Activated CD4-positive, alpha-beta T cell treated with anti-CD3 and anti-CD28 coated beads for 1 hour (primary cell): Measurements from ENCODE around the gene SCN10A.

Experiments used
- DNase-seq: peaks from one replicate; pipeline ENCODE4 v3.0.0-alpha.2; 2020

SCN10A gene

DNA sequence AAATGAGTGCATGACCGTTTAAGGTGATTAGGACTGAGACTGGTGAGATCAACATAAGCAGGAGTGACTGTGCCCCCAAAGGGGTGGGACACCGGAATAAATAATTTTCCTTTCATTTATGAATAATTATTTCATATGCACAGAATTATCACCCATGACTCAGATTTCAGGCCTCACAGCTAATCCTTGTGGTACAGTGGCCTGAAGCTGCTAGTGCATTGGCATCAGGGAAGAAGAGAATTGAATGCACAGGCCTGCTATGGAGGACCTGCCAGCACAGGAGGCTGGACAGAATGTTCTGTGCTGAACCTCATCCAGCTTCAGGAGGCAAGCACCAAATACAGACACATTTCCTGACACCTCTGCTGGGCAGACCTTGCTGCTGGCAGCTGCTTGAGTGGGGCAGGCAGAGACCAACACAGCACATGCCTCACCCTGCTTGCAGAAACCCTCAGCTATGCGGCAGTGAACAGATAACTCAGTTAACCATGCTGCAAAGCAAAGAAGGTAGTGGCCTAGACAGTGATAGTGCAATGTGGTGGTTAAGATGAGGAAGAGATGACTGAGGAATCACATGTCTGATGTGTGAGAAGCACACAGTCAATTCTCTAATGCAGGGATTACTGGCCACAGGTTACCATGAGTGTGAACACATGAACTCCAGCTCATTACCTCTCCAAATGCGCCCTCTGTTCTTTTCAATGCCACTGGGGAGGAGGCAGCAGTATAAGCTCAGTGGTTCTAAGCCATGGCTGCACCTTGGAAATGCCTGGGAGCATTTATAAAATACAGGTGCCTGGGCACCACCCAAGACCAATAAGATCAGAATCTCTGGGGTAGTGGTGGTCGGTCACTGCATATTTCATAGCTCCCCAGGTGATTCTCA lies 98.4 kb downstream of the SCN10A start:
- no peak for DNase-seq

DNA sequence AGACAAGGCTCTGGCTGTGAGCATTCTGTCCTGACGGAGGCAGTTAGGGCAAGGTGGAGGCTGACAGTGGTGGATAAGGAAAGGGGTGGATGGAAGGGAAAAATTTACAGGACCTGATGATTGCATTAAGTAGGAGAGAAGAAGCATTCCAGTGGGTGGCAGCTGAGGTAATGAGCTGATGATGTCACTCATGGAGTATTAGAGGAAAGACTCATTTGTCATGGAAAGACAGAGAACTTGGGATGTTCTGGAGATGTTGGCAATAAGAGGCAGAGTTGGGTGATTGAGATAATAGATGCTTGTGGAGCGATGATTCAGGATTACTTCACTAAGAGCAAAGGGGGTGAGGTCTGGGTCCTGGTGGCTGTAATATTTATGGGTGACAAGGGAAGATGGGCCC lies 102.9 kb downstream of the SCN10A start:
- DNase-seq: no peak

DNA sequence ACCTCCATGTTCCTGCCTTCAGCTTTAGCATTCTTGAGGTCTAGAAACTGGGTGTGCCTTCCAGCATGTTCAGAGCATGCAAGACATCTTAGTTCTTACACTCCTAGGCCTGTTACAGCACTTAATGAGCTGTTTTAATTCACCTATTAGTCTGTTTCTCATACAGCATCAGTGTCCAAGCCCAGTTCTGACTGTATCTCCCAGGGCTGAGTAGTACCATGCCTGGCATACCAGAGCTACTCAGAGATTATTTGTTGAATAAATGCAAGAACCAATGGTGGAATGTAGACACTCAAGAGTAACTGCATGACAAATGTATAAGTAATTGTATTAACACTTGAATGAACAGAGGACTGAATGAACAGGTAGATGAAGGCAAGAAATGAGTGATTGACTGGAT lies 104.7 kb downstream of the SCN10A start:
- DNase-seq: no peak

DNA sequence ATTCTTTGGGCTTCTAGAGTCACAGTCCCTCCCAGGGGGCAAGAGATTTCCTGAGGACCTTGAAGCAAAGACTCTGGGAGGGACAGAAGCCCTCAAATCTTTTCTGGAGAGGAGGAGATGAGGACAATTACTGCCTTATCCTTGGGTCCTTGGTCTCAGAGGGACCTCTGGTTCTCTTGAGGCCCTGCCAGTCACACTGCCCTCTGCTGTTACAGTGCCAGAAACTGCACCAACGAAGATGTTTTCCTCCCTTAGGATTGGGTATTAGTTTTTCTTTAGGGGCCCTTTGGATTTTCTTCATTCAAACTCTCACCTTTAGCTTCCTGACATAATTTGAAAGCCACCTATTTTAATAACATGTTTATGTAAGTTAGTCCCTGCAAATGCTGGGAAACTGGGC lies 108.3 kb downstream of the SCN10A start:
- no peak for DNase-seq

DNA sequence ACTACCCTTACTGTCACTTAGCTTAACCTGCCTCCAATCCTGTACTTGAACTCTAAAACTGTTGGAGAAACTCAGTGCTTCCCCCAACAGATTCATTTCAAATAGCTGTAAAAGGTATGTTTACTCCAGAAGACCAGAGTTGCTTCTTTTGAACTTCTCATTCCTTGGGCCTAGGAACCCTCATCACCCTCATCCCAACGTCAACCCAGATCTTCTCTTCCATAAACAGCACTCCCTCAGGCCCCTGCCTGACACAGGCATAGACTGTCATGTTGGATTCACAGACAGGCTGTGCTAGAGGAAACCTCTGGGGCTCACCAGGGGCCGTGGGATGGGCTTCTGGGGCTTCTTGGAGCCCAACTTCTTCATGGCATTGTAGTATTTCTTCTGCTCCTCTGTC lies 109.1 kb downstream of the SCN10A start:
- DNase-seq: no peak

DNA sequence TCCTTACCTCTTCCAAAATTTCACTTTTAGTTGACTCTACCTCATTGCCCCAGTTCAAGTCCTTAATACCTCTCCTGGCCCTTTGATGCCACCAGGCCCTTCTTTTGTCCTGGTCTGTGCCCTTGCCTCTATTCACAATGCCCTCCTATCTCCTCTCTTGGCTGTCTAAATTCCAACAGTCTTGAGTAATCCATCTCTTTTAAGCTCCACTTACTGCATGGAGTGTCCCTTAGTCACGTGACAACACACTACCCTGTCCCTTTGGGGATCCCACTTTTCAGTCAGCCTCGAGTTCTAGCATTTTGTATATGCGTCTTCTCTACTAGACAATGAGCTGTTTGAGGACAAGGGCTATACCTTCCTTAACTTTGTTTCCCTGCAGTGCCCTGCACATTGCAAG lies 113.8 kb downstream of the SCN10A start:
- DNase-seq: no peak

DNA sequence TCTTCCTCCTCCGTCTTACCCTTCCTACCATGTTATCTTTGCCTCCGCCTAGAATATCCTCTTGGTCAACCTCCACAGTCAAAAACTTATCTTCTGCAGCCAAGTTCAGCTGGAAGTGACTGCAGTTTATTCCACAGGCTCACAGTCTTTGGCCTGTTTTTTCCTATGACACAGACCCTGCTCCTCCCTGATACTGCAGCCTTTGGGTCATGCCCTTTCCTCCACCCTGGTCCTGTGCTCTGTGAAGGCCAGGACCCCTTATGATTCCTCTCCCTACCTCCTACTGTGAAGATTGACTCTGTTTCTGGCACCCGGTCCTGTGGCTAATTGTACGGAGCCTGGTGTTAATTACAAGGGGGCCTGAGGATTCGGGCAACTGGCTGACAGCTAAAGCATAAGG lies 117.3 kb downstream of the SCN10A start:
- DNase-seq: no peak

DNA sequence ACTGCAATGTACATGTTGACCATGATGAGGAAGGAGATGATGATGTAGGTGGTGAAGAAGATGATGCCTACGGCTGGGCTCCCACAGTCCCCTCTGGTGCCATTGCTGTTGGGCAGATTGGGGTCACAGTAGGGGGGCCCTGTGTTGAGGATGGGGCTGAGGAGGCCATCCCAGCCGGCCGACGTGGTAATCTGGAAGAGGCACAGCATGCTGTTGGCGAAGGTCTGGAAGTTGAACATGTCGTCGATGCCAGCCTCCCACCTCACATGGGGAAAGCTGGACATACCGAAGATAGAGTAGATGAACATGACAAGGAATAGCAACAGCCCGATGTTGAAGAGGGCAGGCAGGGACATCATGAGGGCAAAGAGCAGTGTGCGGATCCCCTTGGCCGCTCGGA lies 118.0 kb downstream of the SCN10A start:
- DNase-seq: no peak

DNA sequence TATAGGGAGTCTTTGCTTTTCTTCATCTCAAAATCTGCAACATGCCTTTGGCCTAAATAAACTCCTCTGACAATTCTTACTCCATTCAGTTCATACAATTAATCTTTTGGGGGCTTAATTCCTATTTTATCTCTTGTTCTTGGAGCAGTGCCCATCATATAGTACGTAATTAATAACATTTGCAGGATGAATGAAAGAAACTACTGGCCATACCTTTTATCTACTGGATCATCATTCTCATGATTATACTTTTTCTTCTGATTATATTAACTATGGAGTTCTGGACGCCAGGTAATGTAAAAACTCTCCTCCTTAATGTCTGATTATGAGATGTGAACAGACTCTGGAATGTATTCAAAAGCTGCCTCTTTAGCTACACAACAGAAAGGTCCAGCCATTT lies 120.0 kb downstream of the SCN10A start:
- no peak for DNase-seq

DNA sequence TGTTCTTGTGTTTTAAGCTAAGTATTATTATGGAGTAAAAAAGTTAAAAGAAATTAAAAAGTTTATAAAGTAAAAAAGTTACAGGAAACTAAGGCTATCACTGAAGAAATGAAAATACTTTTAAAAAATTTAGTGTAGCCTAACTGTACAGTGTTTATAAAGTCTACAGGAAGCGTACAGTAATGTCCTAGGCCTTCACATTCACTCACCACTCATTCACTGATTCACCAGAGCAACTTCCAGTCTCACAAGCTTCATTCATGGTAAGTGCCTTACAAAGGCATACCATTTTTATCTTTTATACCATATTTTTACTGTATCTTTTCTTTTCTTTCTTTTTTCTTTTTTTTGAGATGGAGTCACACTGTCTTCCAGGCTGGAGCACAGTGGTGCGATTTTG lies 125.8 kb downstream of the SCN10A start:
- DNase-seq: no peak

DNA sequence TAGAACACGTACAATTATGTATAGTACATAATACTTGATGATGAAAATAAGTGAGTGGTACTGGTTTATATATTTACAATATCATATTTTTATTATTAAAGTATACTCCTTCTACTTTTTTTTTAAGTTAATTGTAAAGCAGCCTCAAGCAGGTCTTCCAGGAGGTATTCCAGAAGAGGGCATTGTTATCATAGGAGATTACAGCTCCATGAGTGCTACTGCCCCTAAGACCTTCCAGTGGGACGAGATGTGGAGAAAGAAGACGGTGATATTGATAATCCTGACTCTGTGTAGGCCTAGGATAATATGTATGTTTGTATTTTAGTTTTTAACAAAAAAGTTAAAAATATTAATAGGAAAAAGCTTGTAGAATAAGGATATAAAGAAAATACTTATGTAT lies 126.2 kb downstream of the SCN10A start:
- DNase-seq: no peak

DNA sequence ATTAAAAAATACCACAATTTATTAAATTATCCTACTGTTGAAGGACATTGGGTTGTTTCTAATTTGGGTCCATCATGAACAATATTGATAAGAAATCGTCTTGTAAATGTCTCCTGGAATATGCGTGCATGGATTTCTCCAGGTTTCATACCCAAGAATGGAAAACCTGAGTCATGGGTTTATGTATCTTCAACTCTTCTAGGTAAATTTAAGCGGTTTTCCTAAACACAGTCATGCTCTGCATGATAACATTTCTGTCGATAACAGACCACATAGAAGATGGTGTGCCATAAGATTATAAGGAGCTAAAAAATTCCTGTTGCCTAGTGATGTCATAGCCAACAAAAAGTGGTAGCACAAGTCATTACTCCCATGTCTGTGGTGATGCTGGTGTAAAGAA lies 126.7 kb downstream of the SCN10A start:
- DNase-seq: no peak

DNA sequence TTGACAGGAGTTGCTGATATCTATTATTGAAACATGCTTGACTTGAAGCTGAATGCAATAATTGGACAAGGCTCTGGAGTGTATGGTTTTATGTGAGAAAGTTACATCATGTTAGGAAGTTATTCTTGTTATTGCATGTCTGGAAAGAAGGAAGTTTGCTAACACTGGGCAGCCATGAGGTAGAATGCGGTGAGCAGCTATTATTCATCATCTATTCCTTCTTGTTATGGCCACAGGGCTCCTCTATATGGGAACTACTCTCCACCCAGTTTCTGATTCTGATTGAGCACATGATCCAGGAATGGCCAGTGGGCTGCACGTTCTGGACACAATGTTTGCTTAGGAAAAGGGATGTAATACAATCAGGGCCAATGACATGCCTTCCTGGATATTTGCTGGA lies 128.7 kb downstream of the SCN10A start:
- DNase-seq: no peak

DNA sequence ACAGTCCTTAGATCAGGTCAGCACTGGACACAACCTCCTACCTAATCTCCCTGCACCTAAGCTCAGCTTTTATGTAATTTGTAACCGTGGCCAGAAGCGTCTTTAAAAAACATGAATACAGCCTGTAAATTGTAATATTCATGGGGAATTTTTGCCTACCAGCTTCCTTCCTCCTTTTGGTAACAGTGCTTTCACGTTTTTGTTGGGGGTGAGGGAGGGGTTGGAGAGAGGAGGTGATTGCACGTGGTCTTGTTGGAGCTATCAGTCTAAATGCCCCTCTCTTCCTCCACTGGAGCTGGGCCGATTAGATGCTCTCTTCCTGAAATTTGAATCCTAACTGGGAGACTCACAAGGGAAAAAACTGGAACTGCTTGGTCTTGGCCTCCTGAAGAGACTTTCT lies 131.5 kb downstream of the SCN10A start:
- no peak for DNase-seq

DNA sequence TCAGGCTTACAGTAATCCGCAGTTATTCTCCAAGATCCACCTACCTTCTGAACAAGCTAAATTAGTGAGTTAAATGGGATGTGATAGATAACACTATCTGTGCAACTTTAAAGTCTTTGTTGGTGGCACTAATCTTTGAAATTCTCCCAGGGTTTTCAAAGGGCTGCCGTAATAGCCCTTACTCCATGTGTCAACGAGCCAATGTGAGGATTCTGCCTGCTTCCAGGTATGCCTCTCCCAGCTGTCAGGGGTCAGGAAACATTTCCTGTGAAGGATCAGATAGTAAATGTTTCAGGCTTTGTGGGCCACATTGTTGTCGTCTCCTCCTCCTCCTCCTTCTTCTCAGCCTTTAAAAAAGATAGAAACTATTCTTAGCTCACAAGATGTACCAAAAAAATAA lies 146.3 kb downstream of the SCN10A start:
- no peak for DNase-seq

DNA sequence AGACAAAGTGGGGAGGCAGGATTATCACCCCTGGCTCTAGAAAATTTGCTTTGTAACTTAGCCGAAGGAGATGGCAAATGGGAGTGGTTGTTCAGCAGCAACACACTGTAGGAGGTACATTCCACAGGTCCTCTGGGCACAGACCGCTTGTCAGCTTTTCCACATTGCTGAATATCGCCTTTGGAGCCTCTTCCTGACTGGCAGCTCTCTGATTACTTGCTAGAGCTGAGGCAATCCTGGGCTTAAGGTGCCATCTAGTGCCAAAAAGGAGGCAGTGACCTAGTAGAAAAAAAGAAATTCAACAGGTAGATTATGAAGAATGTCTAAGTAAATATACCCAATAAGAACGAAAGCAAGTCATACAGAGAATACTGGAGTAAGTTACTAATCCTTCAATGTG lies 153.5 kb downstream of the SCN10A start:
- DNase-seq: no peak

DNA sequence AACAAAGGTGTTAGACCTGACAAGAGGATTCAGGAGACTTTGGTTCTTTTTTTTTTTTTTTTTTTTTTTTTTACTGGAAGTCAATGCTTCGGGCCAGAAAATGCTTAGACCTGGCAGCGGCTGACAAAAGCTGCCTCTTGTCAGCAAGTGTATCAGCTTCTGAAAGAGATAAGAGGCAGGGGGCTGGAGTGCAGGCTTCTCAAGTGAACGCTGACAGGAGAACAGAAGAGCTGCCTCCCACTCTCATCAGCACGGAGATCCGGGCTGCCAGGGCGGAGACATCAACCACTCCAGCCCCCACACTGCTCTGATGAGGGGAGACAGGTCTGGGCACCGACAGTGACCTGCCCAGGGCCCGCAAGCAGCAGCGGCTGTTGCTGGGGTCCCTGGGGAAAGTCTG lies 157.2 kb downstream of the SCN10A start:
- no peak for DNase-seq

DNA sequence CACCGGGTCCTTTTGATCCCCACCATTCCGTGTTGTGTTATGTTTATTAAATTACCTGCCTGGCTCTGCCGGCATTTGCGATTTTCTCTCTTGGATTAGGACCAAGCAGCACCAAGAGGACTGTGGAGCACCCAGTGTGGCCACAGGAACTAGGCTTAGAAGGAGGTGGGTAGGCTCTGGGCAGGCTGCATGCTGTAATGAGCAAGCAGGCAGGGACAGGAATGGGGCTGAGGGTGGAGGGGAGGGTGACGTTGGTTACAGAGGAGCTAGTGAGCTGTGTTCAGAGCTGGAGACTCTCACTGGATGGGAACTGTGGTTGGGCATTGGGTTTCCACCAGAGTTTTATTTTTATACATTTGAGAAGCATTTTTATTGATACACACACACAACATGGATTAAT lies 158.6 kb downstream of the SCN10A start:
- no peak for DNase-seq

DNA sequence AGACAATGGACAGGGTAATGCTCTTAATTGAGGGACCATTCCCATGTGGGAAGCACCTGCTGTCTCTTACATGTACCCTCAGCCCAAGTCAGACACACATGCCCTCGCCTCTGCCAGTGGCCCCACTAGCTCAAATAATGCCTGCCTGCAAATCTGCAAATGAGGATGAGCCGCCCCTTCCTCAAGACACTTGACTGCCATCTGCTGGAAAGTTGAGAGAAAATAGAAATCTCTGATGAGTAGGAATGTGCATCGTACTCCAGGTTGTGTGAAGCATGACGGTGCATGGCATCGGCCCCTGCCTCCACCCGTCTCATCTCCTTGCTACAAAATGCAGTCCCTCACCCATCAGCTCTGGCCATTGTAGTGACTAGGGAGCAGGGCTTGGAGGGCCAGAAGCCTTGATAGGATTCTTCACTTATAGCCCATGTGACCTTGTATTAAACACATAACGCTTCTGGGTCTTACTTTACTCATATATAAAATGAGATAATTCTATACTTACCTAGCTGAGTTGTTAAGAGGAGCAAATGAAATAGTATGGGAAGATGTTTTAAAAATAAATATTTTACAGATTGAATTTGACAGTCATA lies 160.2 kb downstream of the SCN10A start:
- DNase-seq: no peak

DNA sequence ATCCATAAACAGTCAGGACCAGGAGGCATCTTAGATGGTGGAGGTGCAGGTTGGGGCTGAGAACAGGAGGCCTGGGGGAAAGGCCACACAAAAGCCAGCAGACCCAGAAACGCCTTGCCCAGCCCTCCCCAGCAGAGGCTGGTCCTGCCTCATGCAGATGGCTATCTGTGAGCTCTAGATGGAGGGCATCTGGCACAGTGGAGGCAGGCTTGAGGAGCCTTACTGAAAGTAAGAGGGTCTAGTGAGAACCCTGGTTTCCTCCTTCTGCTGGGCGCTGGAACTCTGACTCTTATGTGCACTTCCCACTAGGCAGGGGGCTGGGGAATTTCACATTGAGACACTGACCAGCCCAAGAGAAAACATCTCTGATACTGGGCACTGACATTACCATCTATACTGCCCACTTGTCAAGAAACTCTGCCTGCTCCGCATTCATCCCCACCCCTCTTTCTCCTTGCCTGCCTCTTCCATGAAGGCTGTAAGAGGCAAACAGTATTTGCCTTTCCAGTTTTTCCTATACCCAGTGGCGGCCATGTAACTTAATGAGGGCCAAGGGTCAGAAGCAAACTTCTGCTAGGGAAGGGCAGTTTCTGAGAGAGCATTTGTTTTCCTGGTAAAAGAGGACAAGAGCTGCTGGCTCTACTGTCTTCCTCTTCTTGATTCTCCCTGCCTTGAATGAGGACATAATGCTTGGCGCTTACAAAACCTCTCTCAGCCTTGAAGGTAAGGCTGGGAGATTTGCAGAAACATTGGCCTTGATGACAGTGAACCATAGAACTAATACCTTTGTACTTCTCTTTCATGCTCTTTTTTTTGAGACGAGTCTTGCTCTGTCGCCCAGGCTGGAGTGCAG lies 162.1 kb downstream of the SCN10A start:
- no peak for DNase-seq

DNA sequence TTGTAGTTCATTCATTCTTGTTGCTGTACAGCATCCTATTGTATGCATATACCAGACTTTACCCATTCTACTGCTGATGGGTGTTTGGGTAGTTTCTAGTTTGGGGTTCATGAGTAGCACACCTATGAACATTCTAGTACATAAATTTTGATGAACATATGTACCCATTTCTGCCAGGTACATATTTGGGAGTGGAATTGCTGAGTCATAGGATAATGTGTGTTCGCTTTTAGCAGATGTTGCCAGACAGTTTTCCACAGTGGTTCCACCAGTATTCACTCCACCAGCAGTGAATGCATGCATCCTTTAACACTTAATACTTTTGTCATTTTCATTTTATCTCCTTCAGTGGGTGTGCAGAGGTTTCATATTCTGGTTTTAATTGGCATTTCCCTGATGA lies 163.1 kb downstream of the SCN10A start:
- DNase-seq: no peak

DNA sequence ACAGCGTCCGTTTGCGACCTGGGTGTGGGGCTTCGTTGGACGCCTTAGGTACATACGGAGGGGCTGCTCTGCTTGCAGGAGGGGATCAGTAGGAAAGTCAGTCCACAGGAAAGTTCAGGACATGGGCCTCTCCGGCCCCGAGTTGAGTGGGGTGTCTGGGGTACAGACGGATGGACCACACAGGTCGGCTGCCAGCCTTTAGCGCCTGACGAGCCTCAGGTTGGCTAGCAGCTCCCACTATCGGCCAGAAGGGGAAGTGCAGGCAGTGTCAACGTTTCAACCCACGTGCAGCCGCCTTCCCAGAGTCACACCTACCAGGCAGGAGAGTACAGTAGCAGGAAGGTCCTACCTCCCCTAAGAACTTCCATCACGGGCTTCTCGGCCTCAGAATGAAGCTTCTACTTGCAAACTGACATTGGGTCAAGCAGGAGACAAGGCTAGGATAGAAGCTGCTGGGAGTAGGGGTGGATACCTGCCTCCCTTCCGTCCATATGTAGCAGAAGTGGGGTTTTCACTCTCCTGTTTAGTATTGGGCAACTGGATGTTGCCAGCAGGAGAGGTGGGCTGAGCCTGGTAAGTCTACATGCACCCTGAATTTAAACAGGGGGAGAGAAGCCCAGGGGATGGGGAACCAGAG lies 164.7 kb downstream of the SCN10A start:
- DNase-seq: peak; percentile 53

DNA sequence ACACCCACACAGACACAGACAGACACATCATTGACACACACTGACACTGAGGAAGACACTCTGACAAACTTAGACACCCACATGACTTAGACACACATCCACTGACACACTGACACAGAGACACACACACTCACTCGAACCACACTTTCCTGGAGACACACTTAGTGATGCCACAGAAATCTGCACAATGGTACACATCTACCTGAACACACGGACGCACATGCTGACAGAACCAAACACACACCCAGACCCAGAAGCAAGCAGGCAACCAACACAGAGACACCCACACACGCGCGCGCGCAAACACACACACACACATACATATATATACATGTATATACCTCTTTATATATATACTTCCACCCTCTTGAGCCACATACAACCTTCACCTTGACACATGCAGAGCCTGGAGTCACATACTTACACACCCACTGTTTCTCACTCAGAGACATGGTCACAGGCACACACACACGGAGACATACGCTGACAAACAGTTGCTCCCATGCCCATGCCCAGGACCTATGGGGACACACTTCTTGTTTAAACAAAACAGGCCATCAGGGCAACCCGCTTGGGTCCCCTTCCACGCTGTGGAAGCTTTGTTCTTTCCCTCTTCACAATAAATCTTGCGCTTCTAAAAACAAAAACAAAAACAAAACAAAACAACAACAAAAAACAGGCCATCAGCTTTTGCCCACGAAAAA lies 165.6 kb downstream of the SCN10A start:
- DNase-seq: no peak
